Endothelial cell of umbilical vein (primary cell): Measurements from ENCODE around the gene IP6K3. TPM values are rescaled to one million over a fixed set of nuclear protein-coding genes. Genes with fewer than 3 reads are reported as not detected.

ENCODE experiments used
- BruUV-seq: library from RNA; stranded (reverse); fragments of 400-500 nt; replicated peaks from 2 replicates; lab custom pipeline; 2021; lab: Mats Ljungman, UMichigan
- CTCF ChIA-PET: fragments of 300-600, 350-600 bp; sonication (Branson Sonifier 250); formaldehyde crosslinking; loops from one replicate; lab custom pipeline; 2021; ENCODE audit warnings: antibody characterized with exemption, inconsistent platforms; lab: Charles Lee
- POLR2A ChIA-PET: fragments of 300-600, 350-600 bp; sonication (Branson Sonifier 250); formaldehyde crosslinking; loops from one replicate; lab custom pipeline; 2021; ENCODE audit warnings: antibody characterized with exemption, inconsistent platforms; lab: Charles Lee
- DNase-seq: peaks from one replicate; pipeline ENCODE4 v3.0.0-alpha.2; 2011; ENCODE audit warnings: low read depth, low spot score
- FAIRE-seq: peaks from 2 replicates; lab custom pipeline; 2011; peaks lifted over from hg19 to GRCh38; lab: Jason Lieb, UNC
- H2AFZ ChIP-seq: 2 replicates; pipeline ENCODE4 v1.6.0; 2012; ENCODE audit warnings: low read depth, low read length, control low read depth, inconsistent platforms
- H3K27ac ChIP-seq: 2 replicates; pipeline ENCODE4 v1.5.1; 2011; ENCODE audit warnings: low read depth, mild to moderate bottlenecking, control low read depth, low read length, moderate library complexity; ENCODE audit not compliant: insufficient read depth
- H3K27me3 ChIP-seq, 2 experiments: 2 replicates each; pipeline versions ENCODE4 v1.6.0 to v1.6.1; 2011; ENCODE audit warnings: low read length in 2 of 2, mixed read lengths in 1 of 2; ENCODE audit not compliant: control insufficient read depth in 2 of 2, insufficient read depth in 2 of 2
- H3K36me3 ChIP-seq, 2 experiments: 2 replicates in 1 of 2; 3 replicates in 1 of 2; pipeline ENCODE4 v1.5.1; 2011; ENCODE audit warnings: low read length in 2 of 2, mild to moderate bottlenecking in 1 of 2, moderate library complexity in 1 of 2; ENCODE audit not compliant: control insufficient read depth in 2 of 2, insufficient read depth in 2 of 2; ENCODE audit errors: extremely low read depth in 1 of 2
- H3K4me1 ChIP-seq: 3 replicates; pipeline ENCODE4 v1.5.1; 2011; ENCODE audit warnings: mild to moderate bottlenecking, low read length; ENCODE audit not compliant: control insufficient read depth, insufficient read depth; ENCODE audit errors: extremely low read depth
- H3K4me2 ChIP-seq: 2 replicates; pipeline ENCODE4 v1.6.1; 2011; ENCODE audit warnings: low read length, control low read depth, mixed read lengths; ENCODE audit not compliant: insufficient read depth
- H3K4me3 ChIP-seq, 3 experiments: fragments of 200-600 bp in 1 of 3; sonication (generic), shearing (Covaris generic) in 1 of 3; replicated peaks in 1 of 3; 2 replicates each; pipeline ENCODE4 v1.5.1; 2011 to 2016; ENCODE audit warnings: control low read depth in 3 of 3, low read length in 3 of 3, mild to moderate bottlenecking in 2 of 3, inconsistent platforms in 1 of 3, low read depth in 1 of 3, moderate library complexity in 1 of 3; ENCODE audit not compliant: insufficient read depth in 1 of 3
- H3K79me2 ChIP-seq: 2 replicates; pipeline ENCODE4 v1.6.0; 2012; ENCODE audit warnings: low read length, inconsistent platforms; ENCODE audit not compliant: control insufficient read depth, insufficient read depth
- H3K9ac ChIP-seq: replicated peaks from 2 replicates; pipeline ENCODE3; 2011; ENCODE audit warnings: low read length, control low read depth; ENCODE audit not compliant: insufficient read depth; ENCODE audit errors: extremely low read depth
- H3K9me1 ChIP-seq: replicated peaks from 3 replicates; pipeline ENCODE4 v1.6.0; 2011; ENCODE audit warnings: mild to moderate bottlenecking, low read length; ENCODE audit not compliant: control insufficient read depth, insufficient read depth; ENCODE audit errors: extremely low read depth
- H3K9me3 ChIP-seq: replicated peaks from 2 replicates; pipeline ENCODE4 v1.5.1; 2012; ENCODE audit warnings: low read length, inconsistent platforms; ENCODE audit not compliant: control insufficient read depth, insufficient read depth
- H4K20me1 ChIP-seq: replicated peaks from 2 replicates; pipeline ENCODE3; 2011; ENCODE audit warnings: mild to moderate bottlenecking, low read length; ENCODE audit not compliant: control insufficient read depth, insufficient read depth; ENCODE audit errors: extremely low read depth
- CTCF ChIP-seq, 2 donors: IDR thresholded peaks; 1 replicate in 1 of 2; 2 replicates in 1 of 2; pipeline ENCODE4 v1.5.1; 2011; ENCODE audit warnings: low read length in 2 of 2, mild to moderate bottlenecking in 2 of 2, moderate library complexity in 2 of 2, control low read depth in 1 of 2, inconsistent platforms in 1 of 2, low read depth in 1 of 2; ENCODE audit not compliant: insufficient read depth in 1 of 2; ENCODE audit errors: extremely low read depth in 1 of 2
- EZH2 ChIP-seq: IDR thresholded peaks from 2 replicates; pipeline ENCODE4 v1.6.1; 2012; ENCODE audit warnings: borderline replicate concordance, low read depth, mild to moderate bottlenecking, moderate library complexity, low read length, inconsistent platforms; ENCODE audit not compliant: severe bottlenecking
- FOS ChIP-seq: IDR thresholded peaks from 2 replicates; pipeline ENCODE4 v1.6.1; 2011; ENCODE audit warnings: mild to moderate bottlenecking, low read length, moderate library complexity, borderline replicate concordance; ENCODE audit not compliant: insufficient read depth
- GATA2 ChIP-seq: IDR thresholded peaks from 2 replicates; pipeline ENCODE4 v1.7.0; 2011; ENCODE audit warnings: low read depth, mild to moderate bottlenecking, moderate library complexity, mixed read lengths, low read length; ENCODE audit not compliant: insufficient read length, insufficient read depth
- JUN ChIP-seq: IDR thresholded peaks from 2 replicates; pipeline ENCODE4 v1.6.1; 2011; ENCODE audit warnings: borderline replicate concordance, low read depth; ENCODE audit not compliant: insufficient read length, insufficient read depth
- MAX ChIP-seq: IDR thresholded peaks from 2 replicates; pipeline ENCODE4 v1.6.1; 2011; ENCODE audit not compliant: insufficient read depth, insufficient read length
- MYC ChIP-seq: IDR thresholded peaks from one replicate; pipeline ENCODE4 v1.6.1; 2011; ENCODE audit warnings: mild to moderate bottlenecking, low read depth, low read length
- POLR2A ChIP-seq: IDR thresholded peaks from 2 replicates; pipeline ENCODE4 v1.6.1; 2012; ENCODE audit warnings: low read depth, mild to moderate bottlenecking, control low read depth, low read length
- POLR2AphosphoS5 ChIP-seq: IDR thresholded peaks from 2 replicates; pipeline ENCODE4 v1.6.1; 2012; ENCODE audit warnings: low read depth, mild to moderate bottlenecking, control low read depth, low read length, moderate library complexity; ENCODE audit not compliant: insufficient read depth
- dilution Hi-C: fragments of 300-500 bp; cut with MboI; formaldehyde crosslinking; loops from one replicate; pipeline ENCODE4 v1.15.0; 2019; ENCODE audit warnings: low sequenced_read_pairs; ENCODE audit not compliant: extremely low pct_ligation_motif_present
- intact Hi-C: fragments of 100-400 bp; cut with micrococcal nuclease; formaldehyde crosslinking; loops from one replicate; pipeline ENCODE4 v1.10.0; 2022
- polyA plus RNA-seq, 4 experiments: library from polyadenylated mRNA; depleted of rRNA in 3 of 4; stranded (reverse) in 3 of 4; unstranded in 1 of 4; fragments of >200 nt; gene quantifications; 2 replicates each; pipeline versions ENCODE4 v1.2.1 to v1.2.3, GENCODE V29; 2011 to 2012; ENCODE audit warnings: missing spikeins in 1 of 4
- total RNA-seq: library from RNA; stranded (reverse); gene quantifications from 2 replicates; pipeline ENCODE4 v1.2.3, GENCODE V29; 2021

Gene IP6K3
- total and polyA plus RNA-seq, 2 donors (not counting 3 experiments of a cell fraction or from before 2014, with no cell fraction given), result not detected

- H3K9me1 ChIP-seq, result no peaks in the 10 kb centered on the region
- no peak overlapping the region for H3K4me3 ChIP-seq
- no peak overlapping the region for H2AFZ ChIP-seq
- H3K9me3 ChIP-seq, result no peaks in the 10 kb centered on the region
- dilution Hi-C loops, result no loop called here
- H3K36me3 ChIP-seq, result no peaks in the 10 kb centered on the region
- FAIRE-seq (no peak), DNase-seq (no peak)
- CTCF ChIA-PET, result interaction anchor here (1.1 to 1.2 kb wide), 2 partner anchors 18 to 287 kb away, joined by 3 to 5 read pairs; no protein-coding TSS in a partner anchor
- no TSS peak for BruUV-seq
- H3K4me2 ChIP-seq, result no peak overlapping the region
- H4K20me1 ChIP-seq, result no peaks in the 10 kb centered on the region
- H3K4me1 ChIP-seq, result no peaks in the 10 kb centered on the region
- no peak overlapping the region for H3K27ac ChIP-seq
- peaks cover 4 to 6% of the 10 kb centered on the region in 2 experiments for H3K27me3 ChIP-seq
- no peak overlapping the region for H3K9ac ChIP-seq
- intact Hi-C loops, result no loop called here
- TF ChIP-seq JUN (no peak), POLR2A (no peak), MYC (no peak), POLR2AphosphoS5 (no peak)
- no peaks in the 10 kb centered on the region for H3K79me2 ChIP-seq
- POLR2A ChIA-PET, result no interaction called here
These were observed 6.5 kb downstream of the IP6K3 start for GRCh38 chr6:33740204-33740608.

GRCh38 chr6:33739571-33739970 lies 7.1 kb downstream of the IP6K3 start:
- Histone ChIP-seq H3K4me3 (no peak overlapping the region), H3K4me2 (no peak overlapping the region), H2AFZ (no peak overlapping the region), H3K4me1 (no peaks in the 10 kb centered on the region), H3K9me1 (no peaks in the 10 kb centered on the region), H3K36me3 (no peaks in the 10 kb centered on the region), H4K20me1 (no peaks in the 10 kb centered on the region), H3K79me2 (no peaks in the 10 kb centered on the region), H3K27me3 (peaks cover 4 to 6% of the 10 kb centered on the region in 2 experiments), H3K27ac (no peak overlapping the region), H3K9ac (no peak overlapping the region), H3K9me3 (no peaks in the 10 kb centered on the region)
- no peak for FAIRE-seq
- DNase-seq, result no peak
- dilution Hi-C loops, result no loop called here
- BruUV-seq, result no TSS peak
- intact Hi-C loops, result no loop called here
- POLR2A ChIA-PET, result no interaction called here
- TF ChIP-seq JUN (no peak), CTCF (IDR thresholded peaks at IDR 0.05; ENCODE audit: extremely low read depth in 1 of 2, insufficient read depth in 1 of 2, low read depth in 1 of 2, low read length in 2 of 2) (no peak), FOS (no peak), POLR2A (no peak), GATA2 (no peak), MAX (no peak), EZH2 (no peak), MYC (no peak), POLR2AphosphoS5 (no peak)
- CTCF ChIA-PET, result interaction anchor here (0.6 to 1.2 kb wide), 3 partner anchors 17 to 288 kb away, joined by 3 to 5 read pairs (median 3); no protein-coding TSS in a partner anchor
